HG02588 (cell line): Measurements from ENCODE around the gene MOBP.
"Not testable (repeated sequence)": the region's sequence is repeated elsewhere in the genome, so short reads cannot be mapped to it uniquely, and the experiment has no call there.

Experiments used
- ATAC-seq: cut with Tn5 transposase; IDR thresholded peaks from one replicate; pipeline ENCODE4 v1.9.1; 2021; ENCODE audit warnings: mild to moderate bottlenecking, moderate library complexity; ENCODE audit not compliant: unreplicated experiment

MOBP gene

DNA sequence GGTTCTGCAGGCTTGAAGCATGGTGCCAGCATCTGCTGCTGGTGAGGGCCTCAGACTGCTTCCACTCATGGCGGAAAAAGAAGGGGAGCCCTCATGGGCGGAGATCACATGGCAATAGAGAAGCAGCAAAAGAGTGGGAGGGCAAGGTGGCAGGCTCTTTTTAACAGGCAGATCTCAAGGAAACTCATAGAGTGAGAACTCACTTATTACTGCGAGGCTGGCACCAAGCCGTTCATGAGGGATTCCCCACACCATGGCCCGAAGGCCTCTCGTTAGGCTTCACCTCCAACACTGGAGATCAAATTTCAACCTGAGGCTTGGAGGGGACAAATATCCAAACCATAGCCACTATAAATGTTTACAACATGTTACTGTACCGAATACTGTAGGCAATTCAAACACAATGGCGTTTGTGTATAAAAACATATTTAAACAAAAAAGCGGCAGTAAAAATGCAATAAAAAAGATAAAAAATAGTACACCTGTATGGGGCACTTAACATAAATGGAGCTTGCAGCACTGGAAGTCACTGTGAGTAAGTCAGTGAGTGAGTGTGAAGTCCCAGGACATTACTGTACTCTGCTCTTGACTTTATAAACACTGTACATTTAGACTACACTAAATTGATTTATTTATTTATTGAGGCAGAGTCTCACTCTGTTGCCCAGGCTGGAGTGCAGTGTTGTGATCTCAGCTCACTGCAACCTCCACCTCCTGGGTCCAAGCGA lies 18.8 kb upstream of the MOBP start:
- ATAC-seq: no peak

DNA sequence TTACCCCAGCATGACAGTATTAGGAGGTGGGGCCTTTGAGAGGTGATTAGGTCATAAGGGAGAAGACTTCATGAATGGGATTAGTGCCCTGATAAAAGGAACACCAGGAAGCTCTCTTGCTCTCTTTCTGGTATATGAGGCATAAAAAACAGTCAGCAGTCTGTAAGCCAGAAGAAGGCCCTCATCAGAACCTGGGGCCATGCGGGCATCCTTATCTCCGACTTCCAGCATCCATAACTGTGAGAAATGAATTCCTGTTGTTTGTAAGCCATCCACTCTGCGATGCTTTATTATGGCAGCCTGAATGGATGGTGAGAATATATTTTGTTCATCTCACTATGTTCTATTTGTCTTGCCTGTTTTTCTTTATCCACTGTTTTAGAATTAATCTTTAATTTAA lies 17.7 kb upstream of the MOBP start:
- ATAC-seq: no peak

GRCh38 chr3:39453134-39453533 lies 14.3 kb upstream of the MOBP start:
- ATAC-seq: peak; percentile 51

DNA sequence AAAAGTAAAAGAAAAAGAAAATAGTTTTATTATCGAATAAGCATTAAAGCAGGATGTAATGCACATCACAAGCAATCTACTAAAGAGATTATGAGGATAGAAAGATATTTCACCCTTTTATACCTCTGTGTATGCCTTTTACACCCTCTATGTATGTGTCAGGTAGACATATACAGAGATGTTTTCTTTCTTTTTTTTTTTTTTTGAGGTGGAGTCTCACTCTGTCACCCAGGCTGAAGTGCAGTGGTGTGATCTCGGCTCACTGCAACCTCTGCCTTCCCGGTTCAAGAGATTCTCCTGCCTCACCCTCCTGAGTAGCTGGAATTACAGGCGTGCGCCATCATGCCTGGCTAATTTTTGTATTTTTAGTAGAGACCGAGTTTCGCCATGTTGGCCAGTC lies 13.6 kb upstream of the MOBP start:
- not testable (repeated sequence) for ATAC-seq

GRCh38 chr3:39454591-39455217 lies 12.8 kb upstream of the MOBP start:
- no peak for ATAC-seq

DNA sequence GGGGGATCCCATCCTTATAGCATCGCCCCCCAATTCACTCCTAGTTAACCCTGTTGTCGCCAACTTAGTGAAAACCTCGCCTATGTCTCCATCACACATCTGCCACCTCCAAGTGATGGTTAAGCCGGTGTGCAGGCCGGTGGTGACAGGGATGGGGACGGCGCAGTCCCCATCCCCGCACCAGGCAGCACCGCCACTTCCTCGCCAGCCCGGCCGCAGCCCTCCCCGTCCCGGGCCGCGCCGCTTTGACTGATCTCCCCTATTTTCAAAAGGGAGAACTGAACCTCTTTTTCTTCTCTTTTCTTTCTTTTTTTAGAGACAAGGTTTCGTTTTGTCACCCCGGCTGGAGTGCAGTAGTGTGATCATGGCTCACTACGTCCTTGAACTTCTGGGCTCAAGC lies 11.3 kb upstream of the MOBP start:
- ATAC-seq: no peak

GRCh38 chr3:39457361-39457760 lies 10.1 kb upstream of the MOBP start:
- ATAC-seq: no peak

DNA sequence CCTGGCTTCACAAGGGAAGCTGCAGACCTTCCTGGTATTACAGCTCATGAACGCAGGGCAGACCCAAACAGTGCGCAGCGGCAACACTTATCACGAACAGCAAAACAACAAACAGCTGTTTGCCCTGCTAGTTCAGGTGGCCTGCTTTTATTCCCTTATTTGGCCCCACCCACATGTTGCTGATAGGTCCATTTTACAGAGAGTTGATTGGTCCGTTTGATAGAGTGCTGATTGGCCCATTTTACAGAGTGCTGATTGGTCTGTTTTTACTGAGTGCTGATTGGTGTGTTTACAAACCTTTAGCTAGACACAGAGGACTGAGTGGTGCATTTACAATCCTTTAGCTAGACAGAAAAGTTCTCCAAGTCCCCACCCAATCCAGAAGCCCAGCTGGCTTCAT lies 8.9 kb upstream of the MOBP start:
- ATAC-seq: not testable (repeated sequence)

DNA sequence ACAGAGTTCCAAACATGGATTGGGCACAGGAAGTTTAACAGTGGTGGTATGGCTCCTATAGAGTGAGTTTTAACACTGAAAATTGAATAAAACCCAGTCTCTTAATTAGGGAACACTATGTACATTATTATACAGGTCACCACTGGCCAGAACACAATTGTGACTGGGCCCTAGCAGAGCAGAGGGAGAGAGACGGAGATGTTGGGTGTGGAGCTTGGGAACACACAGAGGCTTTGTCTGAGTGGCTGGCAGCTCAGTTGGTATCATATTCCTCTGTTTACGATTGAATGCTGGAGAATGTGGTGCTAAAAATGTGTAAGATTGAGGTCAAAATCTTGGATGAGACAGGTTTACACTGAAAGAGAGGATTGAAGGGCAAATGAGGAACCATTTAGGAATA lies 6.8 kb upstream of the MOBP start:
- no peak for ATAC-seq

- no peak for ATAC-seq
Observed at GRCh38 chr3:39463269-39463668, 4.2 kb upstream of the MOBP start.

- ATAC-seq: no peak
Observed at GRCh38 chr3:39466988-39467387, 492 bp upstream of the MOBP start.

GRCh38 chr3:39468108-39468436 lies 592 bp downstream of the MOBP start:
- no peak for ATAC-seq

DNA sequence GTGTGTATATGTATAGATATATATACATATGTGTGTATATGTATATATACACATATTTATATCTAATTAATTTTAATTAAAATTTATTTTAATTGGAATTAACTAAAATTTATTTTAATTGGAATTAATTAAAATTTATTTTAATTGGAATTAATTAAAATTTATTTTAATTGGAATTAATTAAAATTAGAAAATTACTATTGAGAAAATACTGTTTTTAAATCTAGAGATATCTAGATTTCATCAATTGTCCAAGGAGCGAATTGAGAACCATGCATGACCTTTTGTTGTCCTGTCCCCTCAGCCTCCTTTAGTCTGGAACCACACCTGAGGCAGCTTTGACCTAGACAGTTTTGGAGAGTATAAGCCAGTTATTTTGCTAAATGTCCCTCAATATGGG lies 1.8 kb downstream of the MOBP start:
- ATAC-seq: no peak

- no peak for ATAC-seq
Observed at GRCh38 chr3:39469945-39470344, 2.5 kb downstream of the MOBP start.

DNA sequence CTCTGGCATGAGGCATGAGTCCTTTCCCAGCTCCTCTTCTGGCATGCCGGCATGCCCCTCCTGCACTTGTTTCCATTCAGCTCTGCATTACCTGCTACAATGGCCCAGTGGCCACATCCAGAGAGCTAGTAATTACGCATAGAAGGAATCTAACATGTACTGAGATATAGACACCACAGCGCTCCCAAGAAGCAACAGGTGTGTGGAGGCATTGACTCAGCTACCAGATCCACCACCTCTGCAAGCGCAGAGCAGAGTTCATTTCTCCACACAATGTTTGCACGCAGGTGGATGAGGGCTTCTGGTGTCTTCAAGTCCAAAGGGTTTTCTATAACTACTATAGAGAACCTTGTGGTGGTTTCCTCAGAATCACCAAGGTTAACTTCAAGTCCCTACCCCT lies 4.2 kb downstream of the MOBP start:
- ATAC-seq: no peak

- ATAC-seq: no peak
Observed at GRCh38 chr3:39473452-39474125, 6.1 kb downstream of the MOBP start.

GRCh38 chr3:39474126-39474515 lies 6.6 kb downstream of the MOBP start:
- no peak for ATAC-seq

- ATAC-seq: no peak
Observed at GRCh38 chr3:39476783-39477182, 9.3 kb downstream of the MOBP start.

DNA sequence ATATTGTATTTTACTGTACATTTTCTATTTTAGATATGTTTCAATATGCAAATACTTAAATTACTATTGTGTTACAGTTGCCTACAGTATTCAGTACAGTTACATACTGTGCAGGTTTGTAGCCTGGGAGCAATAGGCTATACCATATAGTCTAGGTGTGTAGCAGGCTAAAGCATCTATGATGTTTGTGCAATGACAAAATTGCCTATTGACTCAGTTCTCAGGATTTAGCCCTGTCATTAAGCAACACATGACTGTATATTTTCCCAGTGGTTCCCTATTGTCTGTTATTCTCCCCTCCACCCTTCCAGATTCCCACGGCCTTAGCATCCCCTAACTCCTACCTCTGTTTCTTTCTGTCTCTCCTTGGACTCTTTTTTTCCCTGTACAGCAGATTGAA lies 10.7 kb downstream of the MOBP start:
- no peak for ATAC-seq

DNA sequence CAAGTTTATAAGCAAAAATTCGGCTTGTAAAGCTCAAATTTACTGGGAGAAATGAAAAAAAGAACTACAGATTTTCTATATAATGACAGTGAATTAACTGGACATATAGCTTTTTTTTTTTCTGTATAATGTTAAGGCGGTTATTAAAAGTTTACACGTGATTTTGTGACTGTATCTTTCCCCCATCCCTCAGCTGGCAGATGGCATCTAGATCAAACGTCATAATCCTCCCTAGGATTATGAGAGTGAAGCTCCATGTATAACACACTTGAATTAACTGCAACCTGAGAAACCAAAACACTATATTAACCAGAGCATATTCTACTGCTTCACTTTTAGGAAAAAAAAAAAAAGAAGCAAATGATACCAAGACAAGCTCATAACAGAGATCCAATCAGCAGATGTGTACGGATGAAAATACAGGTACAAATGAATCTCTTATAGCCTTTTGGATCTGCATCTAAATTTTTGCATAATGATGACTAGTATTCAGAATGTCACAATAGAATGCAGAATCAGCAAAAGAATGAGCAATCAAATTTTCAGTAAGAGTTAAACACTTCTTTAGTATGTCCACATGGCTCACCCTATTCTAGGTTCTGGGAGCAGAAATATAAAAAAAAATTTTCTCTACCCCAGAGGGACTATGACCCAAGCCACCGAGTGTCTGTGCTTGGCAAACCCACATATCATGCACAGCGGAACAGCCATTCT lies 12.4 kb downstream of the MOBP start:
- no peak for ATAC-seq

DNA sequence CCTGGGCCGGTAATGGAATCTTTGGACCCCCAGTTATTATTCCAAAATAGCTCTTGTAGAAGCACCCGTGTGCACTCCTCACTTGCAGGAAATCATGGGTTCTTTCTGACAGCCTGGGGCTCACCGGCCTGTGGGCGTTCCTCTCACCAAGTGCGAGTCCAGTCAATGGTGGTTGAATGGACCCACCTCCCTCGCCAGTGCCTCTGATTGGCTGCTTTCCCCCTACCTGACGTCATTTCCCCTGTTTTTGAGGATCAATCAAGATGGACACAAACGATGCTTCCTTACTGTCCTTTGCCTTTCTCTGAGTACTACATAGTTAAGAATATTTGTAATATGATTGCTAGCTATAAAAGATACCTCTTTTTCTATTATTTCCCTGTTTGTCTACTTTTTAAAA lies 18.1 kb downstream of the MOBP start:
- ATAC-seq: no peak

- no peak for ATAC-seq
Observed at GRCh38 chr3:39491014-39491413, 23.5 kb downstream of the MOBP start.
